Measurements from ENCODE around the gene PRKAR1B.

PRKAR1B gene

GRCh38 chr7:584122-584465 lies 143.0 kb downstream of the PRKAR1B start:
- peak; percentile 59 to 84 (median 76) for DNase-seq

GRCh38 chr7:583410-584121 lies 143.5 kb downstream of the PRKAR1B start:
- DNase-seq: peak in 1 of 4 experiments; percentile 49

- no peak for DNase-seq
Observed at GRCh38 chr7:582931-583330, 144.2 kb downstream of the PRKAR1B start.

- no peak for DNase-seq
Observed at GRCh38 chr7:582081-582835, 144.8 kb downstream of the PRKAR1B start.

- no peak for DNase-seq
Observed at GRCh38 chr7:578386-578785, 148.7 kb downstream of the PRKAR1B start.

GRCh38 chr7:577741-578370 lies 149.2 kb downstream of the PRKAR1B start:
- DNase-seq: no peak

- DNase-seq: no peak
Observed at GRCh38 chr7:577278-577665, 149.8 kb downstream of the PRKAR1B start.

GRCh38 chr7:576524-577277 lies 150.4 kb downstream of the PRKAR1B start:
- no peak for DNase-seq

GRCh38 chr7:575425-576366 lies 151.4 kb downstream of the PRKAR1B start:
- no peak for DNase-seq

GRCh38 chr7:574661-575395 lies 152.3 kb downstream of the PRKAR1B start:
- DNase-seq: no peak

GRCh38 chr7:573933-574381 lies 153.1 kb downstream of the PRKAR1B start:
- no peak for DNase-seq

- DNase-seq: no peak
Observed at GRCh38 chr7:573269-573932, 153.7 kb downstream of the PRKAR1B start.

- DNase-seq: no peak
Observed at GRCh38 chr7:572416-573268, 154.4 kb downstream of the PRKAR1B start.

- DNase-seq: no peak
Observed at GRCh38 chr7:571718-572415, 155.2 kb downstream of the PRKAR1B start.

GRCh38 chr7:571096-571717 lies 155.9 kb downstream of the PRKAR1B start:
- DNase-seq: no peak

- DNase-seq: no peak
Observed at GRCh38 chr7:570801-571070, 156.3 kb downstream of the PRKAR1B start.

- DNase-seq: no peak
Observed at GRCh38 chr7:569996-570800, 156.9 kb downstream of the PRKAR1B start.

Measured in activated CD4-positive, CD25-positive, alpha-beta regulatory T cell (primary cell).